ENCODE results near the gene CCDC122.
A peak's percentile ranks its signal among the peaks of the same experiment; 100 is the strongest.

CCDC122 gene

DNA sequence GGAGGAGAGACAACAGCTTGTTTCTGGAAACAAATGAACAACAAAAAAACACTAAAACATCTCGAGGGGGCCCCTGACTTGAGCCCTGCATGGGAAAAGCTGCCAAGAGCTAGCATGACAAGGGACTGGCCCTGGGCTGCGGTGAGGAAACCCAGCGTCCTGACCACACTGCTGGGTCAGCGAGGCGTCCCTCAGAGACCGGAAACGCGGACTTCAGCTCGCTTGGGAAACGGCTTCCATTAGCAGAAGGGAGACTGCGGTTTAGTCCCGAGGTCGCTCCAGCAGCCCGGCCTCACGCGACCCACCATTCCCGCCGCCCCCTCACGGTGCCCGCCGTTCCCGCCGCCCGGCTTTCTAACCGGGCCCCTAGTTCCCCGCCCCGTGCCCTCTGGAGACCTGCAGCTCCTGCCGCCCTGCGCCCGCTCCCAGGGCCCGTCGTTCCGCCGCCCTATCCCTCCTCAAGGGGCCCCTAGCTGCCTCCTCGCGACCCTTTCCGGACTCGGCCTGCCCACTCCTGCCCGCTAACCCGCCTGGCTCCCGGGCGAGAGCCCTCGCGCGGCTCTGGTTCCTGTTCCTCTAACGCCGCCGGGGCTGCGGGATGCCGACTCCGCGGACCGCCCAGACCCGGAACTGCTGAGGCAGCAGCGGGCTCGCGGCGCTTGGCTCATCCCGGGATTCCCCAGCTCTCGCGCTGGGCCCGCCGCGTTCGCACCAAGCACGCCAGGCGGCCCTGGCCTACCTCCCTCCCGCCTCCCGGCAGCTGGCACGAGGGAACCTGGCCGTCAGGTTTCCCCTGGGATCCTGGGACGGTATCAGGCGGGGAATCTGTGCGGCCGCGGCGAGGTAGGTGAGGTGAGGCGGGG is at the start of gene CCDC122:
Gene CCDC122, minus strand, starts transcription at position 849 of the 863 bp plus-strand sequence. CDS start 10,364 bp downstream, outside the sequence.
- DNase-seq (ENCODE audit: low read depth in 1 of 2, low spot score in 1 of 2) = peak; percentile 46 to 74

DNA sequence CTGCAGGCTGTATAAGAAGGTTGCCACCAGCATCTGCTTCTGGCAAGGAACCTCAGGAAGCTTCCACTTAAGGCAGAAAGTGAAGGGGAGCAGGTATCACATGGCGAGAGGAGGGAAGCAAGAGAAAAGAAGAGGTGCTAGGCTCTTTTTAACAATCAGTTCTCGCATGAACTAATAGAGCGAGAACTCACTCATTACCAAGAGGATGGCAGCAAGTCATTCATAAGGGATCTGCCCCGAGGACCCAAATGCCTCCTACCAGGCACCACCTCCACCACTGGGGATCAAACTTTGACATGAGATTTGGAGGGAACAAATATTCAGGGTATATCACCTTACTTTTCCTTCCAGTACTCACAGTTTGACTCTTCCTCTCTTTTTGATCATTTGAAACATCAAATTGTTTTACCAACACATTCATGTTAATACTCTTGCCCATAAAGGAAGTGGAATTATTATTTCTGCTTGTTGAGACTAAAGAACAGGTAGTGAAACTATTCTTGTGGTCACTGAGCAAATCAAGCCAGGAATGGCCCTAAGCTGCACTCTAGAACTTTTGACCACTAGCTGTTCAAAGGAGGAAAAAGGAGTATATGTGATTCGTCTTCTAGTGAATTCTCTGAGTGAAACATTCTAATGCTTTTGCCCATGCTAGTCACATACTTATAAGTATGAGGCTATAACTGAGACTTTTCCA is 45.2 kb upstream of the CCDC122 start:
- DNase-seq (ENCODE audit: low read depth in 1 of 2, low spot score in 1 of 2) = no peak

DNA sequence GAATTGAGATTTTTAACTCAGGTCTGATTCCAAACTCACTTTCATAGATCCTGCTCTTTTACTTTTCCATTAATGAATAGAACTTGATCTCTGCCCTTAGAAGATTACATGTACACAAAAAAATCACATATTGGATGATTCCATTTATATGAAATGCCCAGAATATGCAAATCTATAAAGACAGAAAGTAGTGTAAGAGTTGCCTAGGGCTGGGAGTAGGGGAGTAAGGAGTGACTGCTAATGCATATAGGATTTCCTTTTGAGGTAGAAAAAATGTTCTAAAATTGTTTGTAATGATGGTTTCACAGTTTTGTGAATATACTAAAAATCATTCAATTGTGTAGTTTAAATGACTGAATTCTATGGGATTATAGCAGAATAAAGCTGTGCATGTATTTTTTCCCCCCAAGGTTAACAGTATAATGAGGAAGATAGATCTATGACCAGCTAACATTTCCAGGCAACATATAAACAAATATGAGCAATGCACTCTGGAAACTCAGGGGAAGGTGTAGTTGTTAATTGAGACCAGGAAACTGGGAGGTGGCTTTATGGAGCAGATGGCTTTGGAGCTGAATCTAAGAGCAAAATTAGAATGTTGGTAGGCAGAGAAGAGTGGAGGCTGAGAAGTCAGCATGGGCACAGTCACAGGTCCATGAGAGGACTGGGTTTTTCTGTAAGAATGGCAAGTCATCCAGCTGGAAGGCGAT is 41.6 kb upstream of the CCDC122 start:
- DNase-seq (ENCODE audit: low read depth in 1 of 2, low spot score in 1 of 2) = no peak

DNA sequence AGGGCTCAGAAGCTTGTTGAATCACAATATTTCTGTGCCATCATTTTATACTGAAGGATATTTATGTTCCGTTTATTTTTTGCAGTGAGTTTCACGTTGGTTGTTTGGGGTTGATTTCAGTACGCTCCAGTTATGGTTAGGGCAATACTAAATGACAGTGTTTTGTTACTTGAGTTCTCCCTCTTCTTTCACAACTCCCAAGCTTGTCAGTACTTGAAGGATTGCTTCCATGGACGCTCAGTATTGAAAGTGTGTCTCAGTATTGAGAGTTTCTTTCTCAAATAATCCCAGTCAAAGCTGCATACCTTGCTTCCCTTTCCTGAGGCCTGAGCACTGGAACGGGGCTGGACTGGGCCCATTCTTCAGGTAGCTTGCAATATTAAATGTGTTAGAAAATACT is 39.1 kb upstream of the CCDC122 start:
- no peak for DNase-seq (ENCODE audit: low read depth in 1 of 2, low spot score in 1 of 2)

DNA sequence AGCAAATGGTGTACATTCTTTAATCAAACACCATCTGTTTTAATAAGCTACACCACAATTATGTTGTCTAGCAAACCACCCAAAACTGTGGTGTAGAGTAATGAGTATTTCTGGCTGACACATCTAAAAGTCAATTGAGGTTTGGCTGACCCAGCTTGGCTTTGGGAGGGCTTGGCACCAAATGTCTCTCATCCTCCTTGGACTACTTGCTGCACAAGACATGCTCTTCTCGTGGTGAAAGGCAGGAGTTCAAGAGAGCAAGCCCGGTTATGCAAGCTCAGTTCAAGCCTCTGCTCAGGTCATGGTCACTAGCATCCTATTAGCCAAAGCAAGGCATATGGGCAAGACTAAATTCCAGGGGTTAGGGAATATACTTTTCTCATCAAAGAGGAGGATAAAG is 37.3 kb upstream of the CCDC122 start:
- no peak for DNase-seq (ENCODE audit: low read depth in 1 of 2, low spot score in 1 of 2)

DNA sequence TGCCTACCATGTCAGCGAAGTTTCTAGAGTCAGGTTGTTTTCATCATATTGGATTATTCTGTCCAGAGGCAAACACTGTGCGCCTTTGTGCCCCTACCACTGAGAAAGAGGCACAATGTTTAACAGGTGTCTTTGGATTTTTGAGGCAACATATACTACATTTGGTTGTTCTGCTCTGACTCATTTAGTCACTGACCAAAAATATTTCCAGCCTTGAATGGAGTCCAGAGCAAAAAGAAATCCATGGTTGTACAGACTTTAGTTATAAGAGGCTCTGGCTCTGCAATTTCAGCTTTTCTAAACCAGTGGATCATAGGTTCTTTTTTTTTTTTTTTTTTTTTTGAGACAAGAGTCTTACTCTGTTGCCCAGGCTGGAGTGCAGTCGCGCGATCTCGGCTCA is 35.9 kb upstream of the CCDC122 start:
- DNase-seq (ENCODE audit: low read depth in 1 of 2, low spot score in 1 of 2) = no peak

DNA sequence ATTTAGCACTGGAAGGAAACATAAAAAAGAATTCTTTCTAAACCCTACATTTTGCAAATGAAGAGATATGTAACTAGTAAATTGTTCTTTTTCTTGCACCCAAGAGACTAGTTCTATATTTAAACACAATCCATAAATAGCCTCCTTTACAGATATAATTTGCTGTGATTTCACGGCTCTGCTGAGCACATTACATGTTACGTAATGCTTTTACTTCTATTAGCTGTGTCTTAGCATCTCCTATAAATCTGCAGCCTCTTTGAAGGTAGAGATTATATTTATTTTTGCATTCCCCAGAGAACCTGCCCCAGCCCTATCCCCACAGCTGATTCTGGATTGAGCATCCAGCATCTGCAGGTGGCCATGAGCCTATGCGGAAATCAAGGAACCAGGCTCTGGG is 32.3 kb upstream of the CCDC122 start:
- DNase-seq (ENCODE audit: low read depth in 1 of 2, low spot score in 1 of 2) = no peak

DNA sequence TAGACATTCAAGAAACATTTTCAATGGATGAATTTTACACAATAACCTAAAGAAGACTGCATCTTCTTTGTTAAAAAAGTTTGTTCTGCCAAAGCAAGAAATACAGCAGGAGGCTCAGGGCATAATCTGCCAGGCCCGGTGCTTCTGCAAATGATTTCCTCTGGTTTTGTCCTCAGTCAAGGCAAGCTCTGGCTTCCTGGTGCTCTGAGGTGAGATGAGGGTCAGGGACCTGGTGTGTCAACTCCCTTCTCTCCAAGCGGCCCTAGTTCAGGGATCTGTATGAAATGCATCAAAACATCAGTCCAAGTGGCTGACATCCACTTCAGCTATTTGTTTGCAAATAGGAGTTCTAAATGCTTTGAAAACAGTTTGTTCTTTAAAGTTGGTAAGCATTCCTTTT is 31.7 kb upstream of the CCDC122 start:
- DNase-seq (ENCODE audit: low read depth in 1 of 2, low spot score in 1 of 2) = no peak

DNA sequence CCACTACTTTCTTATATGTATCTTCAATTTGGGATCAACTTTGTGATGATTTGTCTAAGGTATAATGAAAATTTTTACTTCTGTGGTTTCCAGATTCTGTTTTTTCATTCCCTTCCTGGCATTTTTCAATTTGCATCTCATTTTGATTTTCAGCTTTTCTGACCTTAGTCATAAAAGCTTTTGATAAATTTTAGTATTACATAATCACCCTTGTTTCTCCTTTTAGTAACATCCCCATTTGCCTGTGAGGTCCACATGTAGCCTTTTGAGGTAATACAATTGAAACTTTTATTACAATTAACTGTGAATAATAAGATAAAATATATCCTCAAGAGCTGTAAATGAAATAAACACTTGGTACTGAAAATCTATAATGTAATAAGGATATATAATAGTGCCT is 31.3 kb upstream of the CCDC122 start:
- no peak for DNase-seq (ENCODE audit: low read depth in 1 of 2, low spot score in 1 of 2)

DNA sequence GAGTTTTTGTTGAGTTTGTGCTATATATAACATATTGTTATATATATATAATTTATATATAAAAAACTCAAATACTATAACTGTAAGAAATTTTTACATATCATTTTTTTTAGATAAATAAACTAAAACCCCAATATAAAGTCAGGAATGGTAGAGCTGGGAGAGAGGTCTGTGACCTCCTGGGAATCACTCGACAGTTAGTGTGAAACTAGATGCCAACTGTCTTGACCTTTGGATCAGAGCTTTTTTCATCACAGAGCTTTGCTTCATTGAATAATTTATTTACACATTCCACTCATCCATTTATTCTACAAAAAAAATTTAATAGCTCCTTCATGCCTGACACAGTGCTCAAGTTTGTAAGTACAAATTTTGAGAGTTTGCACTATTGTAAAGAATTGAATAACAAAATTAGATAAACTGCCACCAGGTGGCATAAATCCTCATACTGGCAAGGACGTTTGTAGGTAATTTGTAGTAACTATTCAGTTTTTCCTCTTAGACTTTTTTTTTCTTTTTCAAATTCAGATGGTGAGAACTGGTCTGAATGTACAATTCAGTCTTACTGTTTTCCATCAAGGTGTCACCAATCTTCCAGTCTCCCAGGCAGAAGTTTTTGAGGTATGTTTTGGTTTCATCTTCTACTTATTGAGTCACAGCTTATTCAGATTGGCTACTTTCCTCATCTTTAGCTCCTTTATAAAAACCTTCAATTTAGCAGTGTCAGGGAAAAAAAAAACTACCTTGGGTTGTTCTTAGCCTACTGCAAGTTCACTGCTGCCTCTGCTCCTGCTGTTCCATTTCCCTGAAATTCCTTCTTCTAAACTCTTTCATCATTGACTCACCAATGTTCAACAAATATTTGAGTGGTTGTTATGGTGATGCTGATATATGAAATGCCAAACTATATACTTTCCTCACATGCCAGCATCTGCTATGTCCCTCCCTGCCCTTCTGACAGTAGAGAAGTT is 28.9 kb upstream of the CCDC122 start:
- no peak for DNase-seq (ENCODE audit: low read depth in 1 of 2, low spot score in 1 of 2)

DNA sequence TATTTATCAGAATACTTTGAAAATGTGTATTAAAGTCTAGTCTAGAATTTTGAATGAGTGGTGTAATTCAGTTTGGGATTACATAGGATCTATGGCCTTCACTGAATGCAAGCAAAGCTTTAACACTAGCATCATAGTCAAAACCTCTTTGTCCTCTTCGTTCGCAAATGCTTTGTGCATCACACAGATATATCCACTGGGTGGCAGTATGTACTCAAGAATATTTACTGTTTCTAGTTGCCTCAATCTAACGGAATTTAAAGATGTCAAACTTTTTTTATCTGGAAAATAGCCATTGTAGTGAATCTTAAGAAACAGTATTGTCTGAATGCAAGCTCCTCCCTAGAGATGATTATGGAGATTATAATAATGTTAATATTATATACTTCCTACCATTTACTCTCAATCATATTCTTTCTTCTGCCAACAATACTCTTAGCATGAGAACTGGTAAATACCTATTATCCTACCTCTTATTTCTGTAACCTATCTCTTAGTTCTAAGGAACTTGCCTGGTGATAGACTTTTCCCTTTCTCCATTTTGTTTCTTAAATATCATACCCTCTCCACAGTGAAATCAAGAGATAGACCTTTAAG is 26.0 kb upstream of the CCDC122 start:
- no peak for DNase-seq (ENCODE audit: low read depth in 1 of 2, low spot score in 1 of 2)

DNA sequence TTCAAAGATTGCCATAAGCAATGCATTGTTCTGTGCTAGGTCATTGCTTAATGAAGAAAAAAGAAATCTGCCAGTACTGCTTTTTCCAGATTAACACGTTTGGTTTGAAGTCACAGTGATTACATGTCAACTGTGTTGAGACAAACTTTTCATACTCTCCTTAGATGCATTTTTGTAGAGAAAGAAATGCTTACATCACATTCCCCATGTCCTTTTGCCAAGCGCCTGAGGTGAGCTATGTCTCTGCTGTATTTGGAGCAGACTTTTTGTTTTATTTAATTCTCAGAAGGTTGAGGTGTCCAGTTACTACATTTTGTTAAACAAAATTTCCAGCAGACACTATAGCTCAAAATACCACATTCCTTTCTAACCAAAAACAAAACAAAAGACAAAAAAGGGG is 16.4 kb upstream of the CCDC122 start:
- DNase-seq (ENCODE audit: low read depth in 1 of 2, low spot score in 1 of 2) = no peak

DNA sequence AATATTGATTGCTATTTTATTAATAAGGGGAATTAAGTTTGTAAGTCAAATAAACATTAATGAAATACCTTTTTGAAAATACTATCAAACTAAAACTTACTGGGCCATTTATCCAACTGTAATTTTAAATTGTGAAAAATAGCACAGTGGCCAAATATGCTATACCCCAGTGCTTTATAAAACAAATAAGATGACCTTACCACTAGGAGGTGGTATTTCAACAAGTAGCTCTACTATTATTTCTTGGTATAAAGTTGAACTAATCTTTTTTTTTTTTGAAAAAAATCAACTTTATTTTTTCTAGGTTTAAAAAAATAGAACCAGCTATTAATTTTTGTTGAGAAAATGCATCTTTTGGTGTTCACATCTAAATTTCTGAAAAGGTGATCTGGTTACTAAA is 14.9 kb upstream of the CCDC122 start:
- no peak for DNase-seq (ENCODE audit: low read depth in 1 of 2, low spot score in 1 of 2)

DNA sequence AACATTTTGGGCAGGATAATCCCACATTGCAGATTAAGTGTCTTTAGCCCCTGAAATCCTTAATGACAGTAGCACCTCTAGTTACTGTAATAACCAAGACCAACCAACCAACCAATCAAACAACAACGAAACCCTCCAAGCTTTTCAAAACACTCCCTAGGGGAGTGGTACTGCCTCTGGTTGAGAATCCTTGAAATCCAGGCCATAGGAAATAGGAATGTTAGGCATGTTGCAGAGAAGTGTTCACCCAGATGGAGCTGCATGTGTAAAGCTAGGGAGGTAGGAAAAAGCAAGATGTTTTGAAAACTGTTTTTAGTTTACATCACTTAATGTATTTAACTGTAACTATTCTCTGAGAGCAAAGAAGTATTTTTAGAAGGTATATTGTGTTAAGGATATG is 4.7 kb upstream of the CCDC122 start:
- no peak for DNase-seq (ENCODE audit: low read depth in 1 of 2, low spot score in 1 of 2)

DNA sequence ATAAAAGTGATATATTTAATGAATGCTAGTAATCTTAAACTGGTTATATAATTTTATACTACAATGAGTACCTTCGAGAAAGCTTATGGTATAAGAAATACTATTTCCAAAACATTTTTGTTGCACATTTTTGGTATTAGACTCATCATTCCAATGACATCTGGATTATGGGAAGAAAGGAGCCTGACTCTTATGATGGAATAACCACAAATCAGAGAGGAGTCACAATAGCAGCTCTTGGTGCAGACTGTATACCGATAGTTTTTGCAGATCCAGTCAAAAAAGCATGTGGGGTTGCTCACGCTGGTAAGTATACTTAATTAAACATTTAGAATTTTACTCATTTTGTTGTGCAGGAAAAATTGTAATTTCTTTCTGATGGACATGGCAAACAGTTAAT is 4.1 kb upstream of the CCDC122 start:
- no peak for DNase-seq (ENCODE audit: low read depth in 1 of 2, low spot score in 1 of 2)

DNA sequence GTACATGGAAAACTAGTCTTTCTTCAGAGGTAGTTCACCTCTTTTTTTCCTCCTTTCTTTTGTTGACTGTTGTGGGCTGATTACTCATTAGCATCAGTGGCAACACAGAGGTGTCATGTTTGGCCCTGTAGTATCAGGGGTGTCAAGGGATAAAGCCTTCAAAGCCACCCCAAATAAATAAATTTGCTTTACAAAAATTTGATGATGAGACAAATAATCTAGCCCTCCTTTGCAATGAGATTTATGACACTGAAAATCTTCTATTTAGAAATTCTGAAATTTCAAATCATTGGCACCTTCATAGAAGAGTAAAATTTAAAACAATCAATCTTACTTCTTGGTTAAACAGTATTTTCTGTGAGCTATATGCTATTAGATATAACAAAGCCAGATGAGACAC is 2.0 kb upstream of the CCDC122 start:
- no peak for DNase-seq (ENCODE audit: low read depth in 1 of 2, low spot score in 1 of 2)

DNA sequence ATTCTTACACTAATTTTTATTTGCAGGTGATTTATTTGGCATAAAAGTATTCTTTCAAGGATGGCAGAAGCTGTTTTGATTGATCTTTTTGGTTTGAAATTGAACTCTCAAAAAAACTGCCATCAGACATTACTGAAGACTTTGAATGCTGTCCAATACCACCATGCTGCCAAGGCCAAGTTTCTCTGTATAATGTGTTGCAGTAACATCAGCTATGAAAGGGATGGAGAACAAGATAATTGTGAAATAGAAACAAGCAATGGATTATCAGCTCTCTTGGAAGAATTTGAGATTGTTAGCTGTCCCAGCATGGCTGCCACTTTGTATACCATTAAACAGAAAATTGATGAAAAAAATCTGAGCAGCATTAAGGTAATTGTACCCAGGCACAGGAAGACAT is 1.4 kb upstream of the CCDC122 start:
- no peak for DNase-seq (ENCODE audit: low read depth in 1 of 2, low spot score in 1 of 2)

DNA sequence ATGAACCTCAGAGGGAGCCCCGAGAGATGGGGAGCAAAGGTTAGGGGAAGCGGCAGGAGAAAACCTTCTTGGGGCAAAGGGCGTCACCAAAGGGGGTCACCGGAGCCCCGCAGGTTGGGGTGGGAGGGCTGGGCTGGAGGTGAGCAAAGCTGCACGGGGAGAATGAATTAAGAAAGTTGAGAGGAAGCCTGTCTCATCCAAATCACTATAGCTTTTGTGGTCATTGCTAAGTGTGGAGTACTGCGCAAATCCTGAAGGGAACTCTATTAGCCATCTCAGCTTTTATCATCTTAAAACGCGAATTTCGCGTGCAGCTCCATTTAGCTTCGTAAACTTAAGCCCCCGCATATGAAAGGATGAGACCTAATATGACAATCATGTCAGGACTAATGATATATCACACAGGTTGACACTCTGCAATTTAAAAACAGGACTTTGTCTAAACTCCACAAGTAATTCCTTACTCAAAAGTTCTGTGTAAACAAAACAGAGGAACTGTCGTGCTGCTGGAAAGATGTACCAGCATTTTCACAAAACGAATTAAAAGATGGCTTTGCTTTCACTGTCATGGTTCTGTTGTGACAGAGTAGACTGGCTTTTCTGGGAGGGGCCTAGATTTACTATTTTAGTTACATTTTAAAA is 795 bp upstream of the CCDC122 start:
- no peak for DNase-seq (ENCODE audit: low read depth in 1 of 2, low spot score in 1 of 2)

DNA sequence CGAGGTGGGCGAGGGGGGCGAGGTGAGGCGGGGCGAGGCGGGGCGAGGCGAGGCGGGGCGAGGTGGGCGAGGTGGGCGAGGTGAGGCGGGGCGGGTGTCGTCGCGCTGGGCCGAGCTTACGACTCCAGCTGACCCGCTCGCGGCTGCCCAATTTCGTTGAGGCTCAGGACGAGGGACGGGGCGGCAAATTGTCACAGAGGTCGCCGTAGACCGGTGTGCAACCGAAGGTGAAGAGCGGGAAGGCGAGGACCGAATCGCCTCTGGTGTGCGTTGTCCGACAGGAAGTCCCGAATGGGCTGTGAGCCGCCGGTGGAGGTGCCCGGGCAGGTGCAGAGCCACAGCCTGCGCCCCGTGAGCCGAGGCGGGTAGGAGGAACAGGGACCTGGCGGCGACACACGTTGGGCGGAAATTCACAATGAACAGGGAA is 228 bp upstream of the CCDC122 start, which contains the start of gene LACC1:
Gene LACC1, plus strand, starts transcription at position 150 of the 427 bp plus-strand sequence. CDS start 1,082 bp downstream, outside the sequence.
- DNase-seq (ENCODE audit: low read depth in 1 of 2, low spot score in 1 of 2) = no peak

DNA sequence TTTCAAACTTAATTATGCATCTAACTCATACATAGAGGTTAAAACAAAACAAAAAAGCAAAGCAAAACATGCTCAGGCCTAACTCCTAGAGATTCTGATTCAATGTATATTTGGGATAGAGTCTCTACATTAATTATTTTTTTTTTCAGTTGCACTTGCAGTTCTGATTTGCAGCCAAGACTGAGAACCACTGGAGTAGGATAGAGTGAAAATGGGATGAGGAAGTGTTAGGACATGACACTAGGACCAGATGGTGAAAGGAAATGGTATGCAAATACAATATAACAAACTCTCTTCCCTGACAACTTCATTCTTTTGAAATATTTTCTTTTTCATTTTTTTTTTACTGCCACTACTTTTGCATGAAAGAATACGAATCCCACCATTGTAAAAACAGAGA is 1.8 kb downstream of the CCDC122 start:
- no peak for DNase-seq (ENCODE audit: low read depth in 1 of 2, low spot score in 1 of 2)

Data from stimulated activated CD4-positive, alpha-beta T cell treated with anti-CD3 and anti-CD28 coated beads, Interleukin-15, amount 100 ng/mL, for 1 hour (primary cell).